Measurements from ENCODE around the gene TMEM233. TPM values are rescaled to one million over a fixed set of nuclear protein-coding genes. Genes with fewer than 3 reads are reported as not detected.

The TMEM233 gene
- 1.2 and 2.5 TPM in 2 replicates for total RNA-seq (2014; rRNA removed; shearing (Covaris generic))
- polyA plus RNA-seq (2014; cell fraction: nucleus; rRNA removed) = 0.75 TPM in 1 of 2 replicates, not detected in the other

DNA sequence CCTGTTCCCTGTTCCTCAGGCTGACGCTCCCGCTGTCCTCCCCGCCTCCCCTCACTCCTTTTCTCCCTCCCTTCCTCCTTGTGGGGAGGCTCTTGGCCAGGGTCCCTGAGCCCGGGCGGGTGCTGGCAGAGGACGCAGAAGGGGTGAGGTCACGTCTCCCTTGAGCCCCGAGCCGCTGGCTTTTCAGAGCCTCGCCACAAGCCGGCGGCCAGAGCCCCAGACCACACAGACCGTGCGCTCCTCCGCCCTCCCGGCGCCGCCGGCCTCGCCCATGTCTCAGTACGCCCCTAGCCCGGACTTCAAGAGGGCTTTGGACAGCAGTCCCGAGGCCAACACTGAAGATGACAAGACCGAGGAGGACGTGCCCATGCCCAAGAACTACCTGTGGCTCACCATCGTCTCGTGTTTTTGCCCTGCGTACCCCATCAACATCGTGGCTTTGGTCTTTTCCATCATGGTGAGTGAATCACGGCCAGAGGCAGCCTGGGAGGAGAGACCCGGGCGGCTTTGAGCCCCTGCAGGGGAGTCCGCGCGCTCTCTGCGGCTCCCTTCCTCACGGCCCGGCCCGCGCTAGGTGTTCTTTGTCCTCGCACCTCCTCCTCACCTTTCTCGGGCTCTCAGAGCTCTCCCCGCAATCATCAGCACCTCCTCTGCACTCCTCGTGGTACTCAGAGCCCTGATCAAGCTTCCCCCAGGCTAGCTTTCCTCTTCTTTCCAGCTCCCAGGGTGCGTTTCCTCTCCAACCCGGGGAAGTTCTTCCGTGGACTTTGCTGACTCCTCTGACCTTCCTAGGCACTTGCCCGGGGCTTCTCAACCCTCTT is at the start of gene TMEM233:
Gene TMEM233, plus strand, starts transcription at position 197 of the 821 bp plus-strand sequence. Its CDS starts 75 bp downstream, at position 272.
- no peak for DNase-seq (ENCODE audit: extremely low read depth, low read depth)

DNA sequence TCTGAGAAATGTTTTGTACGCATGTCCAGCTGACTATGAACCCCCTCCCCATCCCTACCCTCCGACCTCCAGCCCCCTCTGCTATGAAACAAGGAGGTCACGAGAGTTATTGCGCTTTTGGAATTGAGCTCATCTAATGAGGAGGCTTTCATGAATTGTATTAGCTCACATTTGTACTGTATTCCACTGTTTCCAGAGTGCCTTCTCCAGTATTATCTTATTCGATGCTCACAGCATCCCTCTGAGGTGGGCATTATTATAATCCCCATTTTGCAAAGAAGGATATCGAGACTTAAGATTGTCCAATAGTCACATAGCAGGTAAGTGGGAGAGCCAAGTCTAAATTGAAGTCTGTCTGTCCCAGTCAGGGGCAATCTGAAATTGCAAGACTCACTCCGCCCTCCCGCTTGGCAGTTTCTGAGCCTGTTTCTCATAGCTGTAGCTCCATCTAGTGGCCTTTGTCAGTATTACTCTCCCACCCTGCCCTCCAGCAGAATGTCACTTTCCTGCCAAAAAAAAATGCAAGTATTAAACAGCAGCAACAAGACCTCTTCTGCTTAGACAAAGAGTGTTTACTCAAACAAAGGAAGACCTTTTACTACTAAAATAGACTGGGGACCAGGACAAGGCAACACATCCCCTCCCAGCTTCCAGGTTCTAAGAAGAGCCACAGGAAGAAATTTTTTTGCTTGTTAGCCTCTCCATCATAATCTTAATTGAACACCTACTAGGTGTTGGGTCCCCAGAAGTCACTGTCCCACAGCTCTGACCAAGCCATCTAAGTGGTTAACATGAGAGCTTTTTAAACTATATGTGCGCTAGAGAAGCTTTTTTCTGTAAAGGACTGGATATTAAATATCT is 48.6 kb upstream of the TMEM233 start:
- DNase-seq (ENCODE audit: extremely low read depth, low read depth) = peak; percentile 61

DNA sequence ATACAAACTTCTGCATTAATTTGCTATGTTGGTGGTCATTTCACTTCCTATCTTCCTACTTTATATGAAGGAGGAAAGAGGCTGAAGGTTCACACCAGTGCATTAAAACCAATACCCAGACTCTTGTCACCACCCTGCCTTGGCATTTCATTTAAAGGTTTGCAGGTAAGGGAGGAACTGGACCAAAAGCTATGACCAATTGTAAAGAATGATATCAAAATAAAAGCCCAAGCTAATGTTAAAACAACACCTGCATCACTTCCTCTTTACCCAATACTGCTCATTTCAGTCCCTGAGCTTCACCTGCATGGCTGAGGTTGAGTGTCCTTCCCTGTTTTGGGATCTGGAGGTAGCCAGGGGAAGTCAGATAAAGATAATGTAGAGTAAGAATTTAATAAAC is 47.2 kb upstream of the TMEM233 start:
- DNase-seq (ENCODE audit: extremely low read depth, low read depth) = no peak

DNA sequence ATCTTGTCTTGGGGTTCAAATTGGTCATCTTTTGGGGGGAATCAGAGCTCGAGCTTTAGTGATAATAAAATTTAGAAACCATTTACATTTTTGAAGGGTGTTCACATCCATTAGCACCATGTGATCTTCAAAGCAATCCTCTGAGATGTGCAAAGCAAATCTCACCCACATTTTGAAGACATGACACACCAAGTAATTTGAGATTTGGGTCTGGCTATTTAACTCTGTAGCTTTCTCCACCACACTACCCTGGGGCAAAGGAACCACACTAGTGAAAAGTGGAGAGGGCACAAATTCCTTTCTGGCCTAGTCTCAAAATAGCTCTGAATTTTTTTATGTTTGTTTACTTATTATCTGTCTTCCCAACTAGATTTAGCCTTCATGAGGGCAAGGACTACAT is 46.6 kb upstream of the TMEM233 start:
- DNase-seq (ENCODE audit: extremely low read depth, low read depth) = no peak

DNA sequence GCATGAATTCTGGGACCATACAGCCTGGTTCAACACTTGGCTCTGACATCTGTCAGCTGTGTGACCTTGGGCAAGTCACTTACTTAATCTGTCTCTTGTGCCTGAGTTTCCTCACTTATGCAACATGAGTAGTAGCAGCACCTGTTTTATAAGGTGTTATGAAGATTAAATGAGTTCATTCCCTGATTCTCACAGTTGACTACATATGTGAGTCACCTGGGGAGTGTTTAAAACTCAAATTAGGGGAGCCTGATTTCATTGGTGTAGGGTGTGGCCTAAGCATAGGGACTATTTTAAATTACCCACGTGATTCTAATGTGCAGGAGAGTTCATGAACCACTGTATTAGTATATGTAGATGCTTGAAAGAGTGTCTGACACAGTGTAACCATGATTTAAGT is 36.7 kb upstream of the TMEM233 start:
- no peak for DNase-seq (ENCODE audit: extremely low read depth, low read depth)

DNA sequence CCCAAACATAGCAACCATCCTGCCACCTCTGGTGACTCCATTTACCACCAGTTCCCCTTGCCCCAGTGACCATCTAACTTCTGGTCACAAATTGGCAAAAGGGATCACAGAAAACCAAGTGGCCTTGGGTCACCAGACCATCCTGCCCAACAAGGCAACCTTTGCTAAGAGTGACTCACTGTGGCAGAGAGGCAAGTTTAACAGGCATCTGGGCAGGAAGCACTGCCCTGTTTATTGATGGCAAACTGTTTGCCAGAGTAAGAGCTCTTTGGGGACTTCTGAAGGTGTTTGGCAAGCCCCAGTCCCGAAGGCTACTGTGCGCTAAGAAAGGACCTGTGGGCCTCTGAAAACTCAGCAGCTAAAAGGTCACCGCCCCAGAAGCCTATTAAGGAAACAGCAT is 28.2 kb upstream of the TMEM233 start:
- DNase-seq (ENCODE audit: extremely low read depth, low read depth) = no peak

DNA sequence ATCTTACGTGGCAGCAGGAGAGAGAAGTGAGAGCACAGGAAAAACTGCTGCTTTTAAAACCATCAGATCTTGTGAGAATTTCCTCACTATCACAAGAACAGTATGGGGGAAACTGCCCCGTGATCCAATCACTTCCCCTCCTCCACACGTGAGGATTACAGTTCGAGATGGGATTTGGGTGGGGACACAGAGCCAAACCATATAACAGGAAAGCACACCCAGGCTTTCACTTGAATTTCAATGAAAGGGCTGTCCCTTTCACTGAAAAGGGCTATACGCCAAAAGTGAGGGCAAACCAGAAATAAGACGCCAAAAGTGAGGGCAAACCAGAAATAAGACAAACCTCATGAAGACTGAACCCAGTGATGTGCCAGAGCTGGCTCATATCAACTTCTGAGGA is 22.8 kb upstream of the TMEM233 start:
- DNase-seq (ENCODE audit: extremely low read depth, low read depth) = no peak

DNA sequence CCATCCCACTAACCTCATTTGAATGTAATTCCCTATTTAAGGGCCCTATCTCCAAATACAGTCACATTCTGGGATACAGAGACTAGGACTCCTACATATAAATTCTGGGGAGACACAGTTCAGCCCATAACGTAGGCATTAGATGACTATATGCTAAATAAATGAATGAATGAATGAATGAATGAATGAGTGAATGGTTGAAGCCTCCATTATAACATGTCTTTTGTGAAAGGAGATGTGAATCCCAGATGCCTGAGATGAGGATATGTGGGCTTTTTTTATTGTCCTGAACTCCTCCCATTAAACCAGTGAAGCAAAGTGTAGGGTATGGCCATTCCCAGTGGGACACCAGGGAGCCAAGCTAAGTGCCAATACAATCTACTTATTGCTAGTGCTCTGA is 20.5 kb upstream of the TMEM233 start:
- DNase-seq (ENCODE audit: extremely low read depth, low read depth) = no peak

DNA sequence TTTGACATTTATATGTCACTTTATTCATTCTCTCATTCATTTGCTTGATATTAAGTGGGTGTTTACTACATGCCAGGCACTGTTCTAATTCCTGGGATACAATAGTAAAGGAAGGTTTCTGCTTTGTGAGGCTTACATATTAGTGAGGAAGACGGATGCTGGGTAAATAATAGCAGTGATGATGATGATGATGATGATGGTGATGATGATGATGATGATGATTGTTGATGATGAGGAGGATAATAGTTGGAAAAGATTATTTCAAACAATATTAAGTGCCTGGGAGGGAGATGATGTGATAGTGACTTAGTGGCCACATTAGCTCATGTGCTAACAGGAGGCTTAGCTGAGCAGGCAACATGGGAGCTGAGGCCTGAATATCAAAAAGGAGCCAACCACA is 19.3 kb upstream of the TMEM233 start:
- no peak for DNase-seq (ENCODE audit: extremely low read depth, low read depth)

DNA sequence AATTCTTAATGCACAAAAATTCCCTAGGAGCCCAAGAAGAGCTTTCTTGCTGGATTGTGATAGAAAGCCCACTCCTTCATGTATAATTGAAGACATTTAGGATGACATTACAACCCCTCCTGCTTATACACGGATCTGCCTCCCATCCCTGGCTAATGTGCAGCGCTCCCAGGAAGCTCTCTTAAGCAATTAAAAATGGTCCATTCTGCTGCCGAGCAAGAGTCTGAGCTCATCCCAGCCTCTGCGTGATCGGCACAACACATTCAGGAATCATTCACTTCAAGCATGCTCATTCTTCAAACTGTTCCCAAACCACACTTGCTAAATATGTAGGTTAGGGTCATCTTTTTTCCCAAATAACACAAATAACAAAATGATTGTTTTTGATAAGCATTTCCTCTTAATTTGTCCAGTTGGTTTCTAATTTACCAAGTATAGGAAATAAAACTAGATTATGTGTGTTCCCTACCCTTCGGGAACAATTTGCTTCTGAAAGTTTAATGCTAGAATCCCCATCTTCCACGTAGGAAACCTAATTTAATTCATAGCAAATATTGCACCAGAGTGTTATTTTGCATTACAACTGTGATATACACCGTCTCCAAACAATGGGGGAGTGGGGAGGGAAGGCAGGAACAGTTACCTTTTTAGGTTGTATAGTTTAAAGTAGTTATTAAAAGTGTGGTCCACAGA is 17.3 kb upstream of the TMEM233 start:
- DNase-seq (ENCODE audit: extremely low read depth, low read depth) = no peak

DNA sequence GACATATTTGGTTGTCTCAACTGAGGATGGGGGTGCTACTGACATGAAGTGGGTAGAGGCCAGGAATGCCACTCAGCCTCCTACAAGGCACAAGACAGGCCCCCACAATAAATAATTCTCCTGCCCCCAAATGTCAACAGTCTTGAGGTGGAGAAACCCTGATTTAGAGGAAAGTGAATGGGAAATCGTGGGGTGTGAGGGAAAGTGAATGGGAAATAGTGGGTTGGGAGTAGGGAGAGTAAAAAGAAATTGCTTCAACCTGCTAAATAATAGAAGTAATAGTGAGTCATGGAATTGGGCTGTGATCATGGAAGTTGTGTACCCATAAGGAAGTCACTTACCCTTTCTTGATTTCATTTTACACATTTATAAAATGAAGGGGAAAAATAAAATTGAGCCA is 16.7 kb upstream of the TMEM233 start:
- DNase-seq (ENCODE audit: extremely low read depth, low read depth) = no peak

DNA sequence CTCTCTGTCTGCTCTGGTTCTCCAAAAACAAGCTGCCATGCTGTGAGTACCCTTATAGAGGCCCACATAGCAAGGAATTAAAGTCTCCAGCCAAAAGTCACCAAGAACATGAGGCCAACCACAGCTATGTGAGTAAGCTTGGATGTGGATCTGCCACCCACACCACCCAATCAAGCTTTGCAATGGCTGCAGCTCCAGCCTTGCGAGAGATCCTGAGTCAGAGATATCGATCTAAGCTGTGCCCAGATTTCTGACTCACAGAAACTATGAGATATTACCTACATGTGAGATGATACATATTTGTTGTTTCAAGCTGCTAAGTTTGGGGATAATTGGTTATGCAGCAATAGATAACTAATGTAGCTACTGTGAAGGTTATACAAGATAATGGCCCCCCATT is 15.5 kb upstream of the TMEM233 start:
- no peak for DNase-seq (ENCODE audit: extremely low read depth, low read depth)

DNA sequence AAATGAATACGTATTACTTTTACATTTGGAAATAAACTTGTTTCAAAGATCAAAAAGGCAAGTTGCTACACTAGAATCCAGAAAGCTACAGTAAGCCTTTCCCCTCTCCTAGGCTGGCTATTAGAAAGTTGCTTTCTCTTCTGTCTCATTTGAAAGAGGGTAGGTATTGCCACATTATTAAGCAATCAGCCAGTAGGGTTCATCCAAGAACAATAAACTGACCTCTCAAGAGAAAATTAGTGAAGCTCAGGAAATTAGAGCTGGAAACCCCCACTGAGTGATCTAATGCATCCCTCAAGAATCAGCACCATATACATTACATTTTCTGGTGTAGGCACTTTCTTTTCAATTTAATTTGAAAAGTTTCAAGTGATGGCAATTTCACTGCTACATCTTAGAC is 4.5 kb upstream of the TMEM233 start:
- no peak for DNase-seq (ENCODE audit: extremely low read depth, low read depth)

DNA sequence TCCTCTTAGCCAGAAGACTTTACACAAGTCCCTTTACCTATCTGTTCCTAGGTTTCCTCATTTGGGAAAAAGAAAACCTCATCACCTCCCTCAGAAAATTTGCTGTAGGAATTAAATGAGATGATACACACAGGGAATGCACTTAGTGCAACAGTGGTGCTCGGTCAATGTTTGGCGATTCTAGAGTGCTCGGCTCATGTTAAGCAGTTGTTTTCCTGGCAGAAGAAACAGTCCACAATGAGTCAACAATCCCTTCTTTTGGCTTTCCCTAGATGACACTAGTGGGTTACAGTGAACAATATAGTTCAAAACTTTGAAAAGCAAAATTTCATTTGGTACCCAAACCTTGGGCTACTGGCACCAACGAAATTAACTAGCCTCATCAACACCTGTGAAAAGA is 3.9 kb upstream of the TMEM233 start:
- no peak for DNase-seq (ENCODE audit: extremely low read depth, low read depth)

DNA sequence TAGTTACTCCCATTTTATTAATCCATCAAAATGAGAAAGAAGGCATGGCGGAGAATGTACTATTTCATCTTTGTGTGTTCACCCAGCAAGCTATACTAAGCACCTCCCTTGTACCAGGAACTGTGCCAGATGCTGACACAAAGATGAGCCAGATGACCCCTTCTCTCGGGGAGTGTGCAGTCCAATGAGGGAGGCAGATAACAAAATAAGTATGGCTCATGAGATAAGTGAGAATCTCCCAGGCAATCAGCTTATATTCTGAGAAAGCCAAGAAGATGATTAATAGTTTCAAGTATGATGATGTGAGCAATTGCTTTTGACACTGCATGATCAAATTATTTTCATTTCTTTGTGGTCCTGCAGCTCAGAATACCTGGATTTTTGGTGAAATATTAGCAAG is 1.3 kb upstream of the TMEM233 start:
- DNase-seq (ENCODE audit: extremely low read depth, low read depth) = no peak

DNA sequence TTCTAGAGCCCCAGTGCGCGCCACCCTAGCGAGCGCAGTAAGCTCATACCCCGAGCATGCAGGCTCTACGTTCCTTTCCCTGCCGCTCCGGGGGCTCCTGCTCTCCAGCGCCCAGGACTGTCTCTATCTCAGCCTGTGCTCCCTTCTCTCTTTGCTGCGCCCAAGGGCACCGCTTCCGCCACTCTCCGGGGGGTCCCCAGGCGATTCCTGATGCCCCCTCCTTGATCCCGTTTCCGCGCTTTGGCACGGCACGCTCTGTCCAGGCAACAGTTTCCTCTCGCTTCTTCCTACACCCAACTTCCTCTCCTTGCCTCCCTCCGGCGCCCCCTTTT is 791 bp downstream of the TMEM233 start:
- DNase-seq (ENCODE audit: extremely low read depth, low read depth) = no peak

DNA sequence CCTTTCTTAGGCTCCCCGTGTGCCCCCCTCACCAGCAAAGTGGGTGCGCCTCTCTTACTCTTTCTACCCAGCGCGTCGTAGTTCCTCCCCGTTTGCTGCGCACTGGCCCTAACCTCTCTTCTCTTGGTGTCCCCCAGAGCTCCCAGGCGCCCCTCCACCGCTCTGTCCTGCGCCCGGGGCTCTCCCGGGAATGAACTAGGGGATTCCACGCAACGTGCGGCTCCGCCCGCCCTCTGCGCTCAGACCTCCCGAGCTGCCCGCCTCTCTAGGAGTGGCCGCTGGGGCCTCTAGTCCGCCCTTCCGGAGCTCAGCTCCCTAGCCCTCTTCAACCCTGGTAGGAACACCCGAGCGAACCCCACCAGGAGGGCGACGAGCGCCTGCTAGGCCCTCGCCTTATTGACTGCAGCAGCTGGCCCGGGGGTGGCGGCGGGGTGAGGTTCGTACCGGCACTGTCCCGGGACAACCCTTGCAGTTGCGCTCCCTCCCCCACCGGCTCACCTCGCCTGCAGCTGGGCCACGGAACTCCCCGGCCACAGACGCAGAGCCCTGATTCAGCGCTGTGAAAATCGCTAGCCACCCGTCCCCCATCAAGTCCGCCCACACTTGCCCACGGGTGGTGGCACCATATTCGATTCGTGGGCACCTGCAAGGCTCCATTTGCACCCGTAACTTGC is 1.3 kb downstream of the TMEM233 start:
- peak; percentile 22 for DNase-seq (ENCODE audit: extremely low read depth, low read depth)

DNA sequence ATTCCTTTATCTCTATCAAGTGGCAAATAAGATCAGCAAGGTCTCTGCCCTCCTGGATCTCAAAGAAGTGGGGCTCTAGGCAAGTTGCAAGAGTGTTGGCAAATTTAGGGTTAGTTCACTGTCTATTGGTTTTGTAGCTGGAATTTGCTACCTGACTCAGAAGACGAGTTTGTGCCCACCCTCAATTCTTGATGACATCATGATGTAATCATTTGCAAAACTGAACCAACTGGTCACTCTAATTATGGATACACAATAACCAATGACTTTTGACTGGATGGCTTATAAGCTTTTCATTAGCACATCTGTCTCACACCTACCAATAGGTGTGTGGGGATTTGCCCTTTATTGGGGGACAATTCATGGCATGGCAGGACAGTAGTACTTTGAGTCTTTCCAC is 4.6 kb downstream of the TMEM233 start:
- DNase-seq (ENCODE audit: extremely low read depth, low read depth) = no peak

DNA sequence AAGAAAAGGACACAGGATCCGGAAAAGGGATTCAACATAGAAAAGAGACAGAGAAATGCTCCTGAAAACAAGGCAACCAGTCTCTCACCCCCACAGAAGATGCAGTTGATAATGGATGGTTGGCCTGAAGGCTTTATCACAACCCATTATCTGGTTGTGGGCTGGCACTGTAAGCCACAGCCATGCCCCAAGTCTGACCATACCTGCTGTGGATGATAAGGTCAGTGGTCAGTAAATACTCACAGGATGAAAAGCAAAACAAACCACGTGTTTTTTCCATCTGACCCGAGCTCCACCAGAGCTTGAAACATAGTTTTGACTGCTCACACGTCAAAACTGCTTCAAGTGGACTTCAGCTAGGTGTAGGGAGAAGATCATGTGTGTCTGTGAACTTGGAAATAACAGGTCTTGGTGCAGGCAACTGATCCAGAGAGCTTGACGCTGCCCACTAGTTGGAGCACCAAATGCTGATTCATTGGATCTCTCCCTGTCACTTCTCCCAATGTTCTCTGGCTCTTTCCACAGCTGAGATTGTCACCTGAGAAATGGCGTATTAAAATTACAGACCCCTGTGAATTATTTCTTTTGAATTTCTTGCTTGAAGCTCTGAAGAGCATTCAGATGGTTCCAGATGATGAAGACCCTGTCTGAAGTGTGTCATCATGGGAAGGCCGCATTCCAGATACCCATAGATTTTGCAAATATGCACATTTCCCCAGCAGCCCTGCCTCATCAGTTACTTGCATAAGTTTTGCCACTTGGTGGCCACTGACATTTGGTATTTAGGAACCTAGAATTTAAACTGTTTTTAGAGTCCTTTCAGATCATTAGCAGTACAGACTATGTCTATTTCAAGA is 8.5 kb downstream of the TMEM233 start:
- no peak for DNase-seq (ENCODE audit: extremely low read depth, low read depth)

DNA sequence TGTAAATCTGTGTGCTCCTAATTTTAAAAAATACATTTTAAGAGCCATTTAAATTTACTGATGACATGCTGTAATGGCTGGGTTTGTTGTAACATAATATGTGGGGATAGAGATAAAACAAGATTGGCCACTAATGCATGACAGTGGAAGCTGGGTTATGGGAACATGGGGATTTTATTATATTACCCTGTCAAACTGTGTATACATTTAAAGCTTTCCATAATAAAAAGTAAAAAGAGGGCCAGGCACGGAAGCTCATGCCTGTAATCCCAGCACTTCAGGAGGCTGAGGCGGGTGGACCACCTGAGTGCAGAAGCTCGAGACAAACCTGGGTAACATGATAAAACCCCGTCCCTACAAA is 9.1 kb downstream of the TMEM233 start:
- DNase-seq (ENCODE audit: extremely low read depth, low read depth) = no peak

Data from NCI-H460 (cell line).